Stimulated activated naive CD4-positive, alpha-beta T cell (primary cell): Measurements from ENCODE around the gene GALNT17.
A peak's percentile ranks its signal among the peaks of the same experiment; 100 is the strongest.
"Not testable (repeated sequence)": the region's sequence is repeated elsewhere in the genome, so short reads cannot be mapped to it uniquely, and the experiment has no call there.

Experiments used
- DNase-seq, 6 experiments: peaks; one replicate each; lab custom pipeline; 2025; lab: John Stamatoyannopoulos, UW

Gene GALNT17

GRCh38 chr7:71165708-71166107, 33.8 kb downstream of the GALNT17 start:
- DNase-seq = no peak

- DNase-seq = no peak
Measured at GRCh38 chr7:71171476-71171875, 39.5 kb downstream of the GALNT17 start.

GRCh38 chr7:71173955-71174354, 42.0 kb downstream of the GALNT17 start:
- no peak for DNase-seq

- no peak for DNase-seq
Measured at GRCh38 chr7:71182438-71182935, 50.5 kb downstream of the GALNT17 start.

DNA sequence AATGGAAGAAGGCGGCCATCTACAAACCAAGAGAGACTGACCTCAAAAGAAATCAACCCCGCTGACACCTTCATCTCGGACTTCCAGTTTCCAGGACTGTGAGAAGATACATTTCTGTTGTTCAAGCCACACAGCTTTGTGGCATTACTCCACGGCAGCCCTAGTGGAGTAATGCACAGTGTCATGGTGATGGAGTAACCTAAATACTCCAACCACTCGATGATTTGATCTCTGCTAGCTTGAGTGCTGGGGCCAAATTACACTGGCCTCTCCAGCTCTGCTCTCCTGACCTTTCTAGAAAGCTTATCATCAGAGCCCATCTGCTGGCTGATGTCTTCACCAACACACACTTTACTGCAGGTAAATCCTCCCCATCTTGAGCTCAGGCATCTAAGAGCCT, 52.2 kb downstream of the GALNT17 start:
- DNase-seq = peak in 1 of 6 experiments; percentile 0

GRCh38 chr7:71184609-71185008, 52.7 kb downstream of the GALNT17 start:
- DNase-seq = no peak

GRCh38 chr7:71186535-71187057, 54.7 kb downstream of the GALNT17 start:
- DNase-seq = no peak

- DNase-seq = no peak
Measured at GRCh38 chr7:71191771-71192170, 59.8 kb downstream of the GALNT17 start.

DNA sequence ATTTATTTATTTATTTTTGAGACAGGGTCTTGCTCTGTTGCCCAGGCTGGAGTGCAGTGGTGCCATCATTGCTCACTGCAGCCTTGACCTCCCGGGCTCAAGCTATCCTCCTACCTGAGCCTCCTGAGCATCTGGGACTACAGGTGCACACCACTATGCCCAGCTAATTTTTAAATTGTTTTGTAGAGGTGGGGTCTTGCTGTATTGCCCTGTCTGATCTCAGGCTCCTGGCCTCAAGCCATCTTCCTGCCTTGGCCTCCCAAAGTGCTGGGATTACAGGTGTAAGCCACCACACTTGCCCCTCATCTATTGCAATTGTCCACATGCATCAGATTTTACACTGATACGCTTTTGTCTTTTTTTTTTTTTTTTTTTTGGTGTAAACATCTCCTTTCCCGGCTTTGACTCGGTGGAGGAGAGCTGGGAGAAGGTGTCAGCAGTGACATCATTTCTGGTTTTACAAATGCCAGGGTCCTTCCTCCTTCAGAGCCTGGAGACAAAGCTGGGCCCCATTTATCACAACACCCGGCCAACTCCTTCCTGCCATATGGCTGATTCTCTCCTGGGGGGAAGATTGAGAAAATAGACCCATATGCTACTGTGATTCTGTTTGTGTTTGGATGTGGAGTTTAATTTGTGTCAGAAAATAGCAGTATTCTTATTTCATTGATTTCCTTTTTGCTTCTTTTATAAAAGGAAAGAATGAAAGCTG, 61.3 kb downstream of the GALNT17 start:
- DNase-seq = no peak

- no peak for DNase-seq
Measured at GRCh38 chr7:71198391-71198790, 66.4 kb downstream of the GALNT17 start.

- no peak for DNase-seq
Measured at GRCh38 chr7:71198887-71199286, 66.9 kb downstream of the GALNT17 start.

DNA sequence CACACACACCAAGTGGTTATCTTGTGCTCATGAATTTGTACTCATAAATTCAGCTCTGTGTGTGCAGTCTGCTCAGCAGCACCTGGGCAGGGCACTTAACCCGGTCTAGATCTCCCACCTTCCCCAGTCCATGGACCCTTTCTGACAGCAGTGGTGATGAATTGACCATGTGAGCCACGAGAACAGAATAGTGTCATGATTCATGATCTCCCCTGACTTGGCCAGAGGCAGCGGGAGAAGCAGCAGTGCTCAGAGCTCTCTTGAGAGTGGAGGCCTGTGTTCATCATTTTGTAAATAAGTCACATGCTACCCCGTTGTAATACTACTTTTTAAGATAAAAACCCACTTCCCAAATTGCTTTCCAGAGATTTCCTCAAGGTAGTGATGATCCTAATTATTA, 74.2 kb downstream of the GALNT17 start:
- no peak for DNase-seq

DNA sequence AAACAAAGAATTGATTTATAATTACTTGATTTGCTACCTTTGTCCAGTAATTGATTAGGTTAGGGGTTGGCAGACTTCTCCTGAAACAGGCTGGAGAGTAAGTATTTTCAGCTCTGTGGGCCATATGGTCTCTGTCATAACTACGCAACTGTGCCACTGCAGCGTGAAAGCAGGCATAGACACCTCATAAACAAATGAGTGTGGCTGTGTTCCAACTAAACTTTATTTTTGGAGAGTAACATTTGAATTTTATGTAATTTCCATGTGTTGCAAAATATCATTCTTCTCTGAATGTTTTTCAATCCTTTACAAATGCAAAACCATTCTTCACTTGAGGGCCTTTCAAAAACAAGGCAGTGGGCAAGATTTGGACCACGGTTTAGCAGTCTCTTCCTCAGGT, 76.9 kb downstream of the GALNT17 start:
- no peak for DNase-seq

- DNase-seq = not testable (repeated sequence)
Measured at GRCh38 chr7:71209484-71209883, 77.5 kb downstream of the GALNT17 start.

DNA sequence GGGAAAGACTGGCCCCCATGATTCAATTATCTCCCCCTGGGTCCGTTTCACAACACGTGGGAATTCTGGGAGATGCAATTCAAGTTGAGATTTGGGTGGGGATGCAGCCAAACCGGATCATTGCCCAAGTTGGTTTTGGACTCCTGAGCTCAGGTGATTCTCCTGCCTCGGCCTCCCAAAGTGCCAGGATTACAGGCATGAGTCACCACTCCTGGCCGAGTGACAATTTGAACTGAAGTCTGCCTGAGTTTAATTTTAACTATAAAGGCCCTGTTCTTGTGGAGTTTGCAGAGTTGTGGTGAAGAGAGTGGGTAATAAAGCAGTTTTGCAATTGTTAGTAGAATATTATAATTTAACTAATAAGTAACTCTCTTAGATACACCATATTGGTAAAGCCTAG, 78.3 kb downstream of the GALNT17 start:
- DNase-seq = no peak

DNA sequence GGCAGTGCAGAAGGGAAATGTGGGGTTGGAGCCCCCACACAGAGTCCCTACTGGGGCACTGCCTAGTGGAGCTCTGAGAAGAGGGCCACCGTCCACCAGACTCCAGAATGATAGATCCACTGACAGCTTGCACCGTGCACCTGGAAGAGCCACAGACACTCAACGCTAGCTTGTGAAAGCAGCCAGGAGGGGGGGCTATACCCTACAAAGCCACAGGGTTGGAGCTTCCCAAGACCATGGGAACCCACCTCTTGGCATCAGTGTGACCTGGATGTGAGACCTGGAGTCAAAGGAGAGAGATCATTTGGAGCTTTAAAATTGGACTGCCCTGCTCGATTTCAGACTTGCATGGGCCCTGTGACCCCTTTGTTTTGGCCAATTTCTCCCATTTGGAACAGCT, 80.5 kb downstream of the GALNT17 start:
- DNase-seq = not testable (repeated sequence)

GRCh38 chr7:71216211-71216610, 84.3 kb downstream of the GALNT17 start:
- no peak for DNase-seq

DNA sequence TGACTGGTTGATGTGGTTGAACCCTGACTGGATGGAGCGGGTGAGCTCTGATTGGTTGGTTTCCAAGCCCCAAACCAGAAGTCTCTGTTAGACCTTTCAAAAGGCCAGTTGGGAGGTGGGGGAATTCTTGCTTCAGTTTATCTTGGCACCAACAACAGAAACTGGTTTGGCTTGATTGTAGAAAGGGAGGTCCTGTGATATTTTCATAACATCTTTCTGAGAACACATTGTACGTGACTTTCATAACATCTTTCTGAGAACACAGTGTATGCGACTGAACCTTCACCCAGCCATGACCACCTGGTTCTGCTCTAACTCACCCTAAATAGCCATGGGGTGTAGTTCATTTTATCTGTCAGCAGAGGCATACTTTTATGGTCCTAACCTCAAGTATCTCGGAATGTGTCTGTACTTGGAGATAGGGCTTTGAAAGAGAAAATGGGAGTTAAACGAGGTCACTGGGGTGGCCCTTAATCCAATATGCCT, 88.3 kb downstream of the GALNT17 start:
- no peak for DNase-seq

DNA sequence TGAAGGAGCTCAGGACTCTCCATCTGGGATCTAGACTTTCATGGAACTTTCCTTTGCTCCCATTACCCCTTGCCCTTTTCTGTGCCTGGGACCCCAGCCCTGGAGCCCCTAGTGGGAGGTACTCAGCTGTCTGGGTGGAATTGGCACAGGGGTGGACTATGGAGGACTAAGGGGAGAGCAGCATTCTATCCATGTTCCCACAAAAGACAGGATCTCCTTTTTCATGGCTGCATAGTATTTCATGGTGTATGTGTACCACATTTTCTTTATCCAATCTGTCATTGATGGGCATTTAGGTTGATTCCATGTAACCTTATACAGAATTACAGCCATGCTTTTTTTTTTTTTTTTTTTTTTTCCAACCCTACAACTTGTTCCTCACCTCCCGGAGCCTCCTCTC, 89.1 kb downstream of the GALNT17 start:
- no peak for DNase-seq

DNA sequence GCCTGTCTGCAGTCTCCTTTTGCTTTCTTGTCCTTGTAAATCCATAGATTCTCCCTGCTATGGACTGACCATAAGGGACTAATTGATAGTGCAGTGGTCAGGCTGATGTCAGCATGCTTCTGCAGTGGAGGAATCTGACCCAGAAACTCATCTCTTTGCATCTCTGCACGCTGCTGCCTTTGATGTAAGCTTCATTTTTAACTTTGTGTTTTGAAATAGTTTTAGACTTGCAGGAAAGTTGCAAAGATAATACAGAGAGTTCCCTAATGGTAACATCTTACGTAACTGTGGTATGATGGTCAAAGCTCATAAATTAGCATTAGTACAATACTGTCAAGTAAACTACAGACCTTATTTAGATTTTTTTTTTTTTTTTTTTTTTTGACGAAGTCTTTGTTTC, 89.6 kb downstream of the GALNT17 start:
- no peak for DNase-seq

DNA sequence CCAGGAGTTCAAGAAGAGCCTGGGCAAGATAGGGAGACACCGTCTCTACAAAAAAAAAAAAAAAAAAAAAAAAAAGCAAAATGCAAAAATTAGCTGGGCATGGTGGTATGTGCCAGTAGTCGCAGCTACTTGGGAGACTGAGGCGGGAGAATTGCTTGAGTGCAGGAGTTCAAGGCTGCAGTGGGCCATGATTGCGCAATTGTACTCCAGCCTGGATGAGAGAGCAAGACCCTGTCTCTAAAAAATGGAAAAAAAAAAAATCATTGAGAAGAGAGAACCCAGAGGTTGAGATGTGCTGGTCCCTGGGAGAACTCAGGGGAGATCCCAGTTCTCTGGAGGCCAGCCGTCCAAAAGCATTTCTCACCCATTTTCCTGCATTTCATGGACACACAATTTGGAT, 95.2 kb downstream of the GALNT17 start:
- DNase-seq = no peak

GRCh38 chr7:71229148-71229547, 97.2 kb downstream of the GALNT17 start:
- no peak for DNase-seq

DNA sequence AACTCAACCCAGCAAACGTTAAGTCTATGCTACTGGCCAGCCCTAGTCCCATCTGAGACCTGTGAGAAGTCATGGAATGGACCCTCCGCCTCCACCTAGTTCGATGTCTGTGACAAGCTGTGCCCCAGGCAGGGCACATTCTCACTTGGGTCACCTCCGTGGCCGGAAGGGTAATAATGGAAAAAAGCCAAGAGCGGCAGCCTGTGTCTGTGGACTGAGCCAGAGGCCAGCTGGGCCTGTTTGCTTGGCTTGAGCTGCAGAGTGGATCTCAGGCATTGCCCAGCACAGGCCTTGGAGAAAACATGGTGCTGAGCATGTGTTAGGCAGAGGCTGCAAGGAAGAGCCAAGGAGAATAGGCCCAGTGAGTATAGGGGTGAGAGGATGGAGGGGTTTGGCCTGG, 97.8 kb downstream of the GALNT17 start:
- DNase-seq = no peak

GRCh38 chr7:71235253-71235652, 103.3 kb downstream of the GALNT17 start:
- DNase-seq = no peak
